Esophagus muscularis mucosa (tissue), 4 donors: Measurements from ENCODE around the gene IRF4. TPM values are rescaled to one million over a fixed set of nuclear protein-coding genes. Genes with fewer than 3 reads are reported as not detected.

ENCODE experiments used
- DNase-seq: peaks from one replicate; pipeline ENCODE4 v3.0.0-alpha.2; 2017; ENCODE audit errors: extremely low spot score
- H3K27ac ChIP-seq, 4 donors: fragments of 200-600 bp; sonication (generic); replicated peaks in 1 of 4; 1 replicate in 3 of 4; 2 replicates in 1 of 4; pipeline ENCODE4 v1.5.1; 2016 to 2019; ENCODE audit warnings: mild to moderate bottlenecking in 1 of 4
- H3K27me3 ChIP-seq, 4 donors: fragments of 200-600 bp; sonication (generic); one replicate each; pipeline versions ENCODE4 v1.5.1 to v1.6.0; 2016 to 2019
- H3K36me3 ChIP-seq, 4 donors: fragments of 200-600 bp; sonication (generic); one replicate each; pipeline ENCODE4 v1.5.1; 2016 to 2019
- H3K4me1 ChIP-seq, 4 donors: fragments of 200-600 bp; sonication (generic); one replicate each; pipeline ENCODE4 v1.5.1; 2016 to 2019
- H3K4me3 ChIP-seq, 4 donors: fragments of 200-600 bp; sonication (generic); 1 replicate in 2 of 4; 2 replicates in 2 of 4; pipeline ENCODE4 v1.5.1; 2016 to 2019; ENCODE audit warnings: mild to moderate bottlenecking in 4 of 4, moderate library complexity in 1 of 4
- H3K9me3 ChIP-seq, 4 donors: fragments of 200-600 bp; sonication (generic); 1 replicate in 3 of 4; 2 replicates in 1 of 4; pipeline ENCODE4 v1.5.1; 2016 to 2019
- EP300 ChIP-seq: sonication (generic); formaldehyde crosslinking; IDR thresholded peaks from one replicate; pipeline ENCODE4 v1.6.1; 2017; ENCODE audit warnings: antibody characterized with exemption
- POLR2A ChIP-seq: fragments of 450-650 bp; IDR thresholded peaks from one replicate; pipeline ENCODE4 v1.6.1; 2017; ENCODE audit warnings: antibody characterized with exemption, moderate library complexity, mild to moderate bottlenecking, low read depth
- POLR2AphosphoS5 ChIP-seq, 2 donors: sonication (generic); formaldehyde crosslinking; IDR thresholded peaks; one replicate each; pipeline ENCODE4 v1.6.1; 2017; ENCODE audit warnings: antibody characterized with exemption in 2 of 2
- WGBS: methylation state at CpG from one replicate; pipeline ENCODE4 v1.1.5; 2018; 5-methylcytosine and 5-hydroxymethylcytosine counted together
- intact Hi-C: fragments of 100-400 bp; cut with DNase I; formaldehyde crosslinking; loops from one replicate; pipeline ENCODE4 v1.15.1; 2023
- total RNA-seq, 4 donors: library from RNA; depleted of rRNA; stranded (reverse); fragments of >200 nt; gene quantifications; one replicate each; pipeline versions ENCODE4 v1.1.0 to v1.2.1, GENCODE V29; 2016
- TF ChIP-seq, protein P1 (sequence below), 3 experiments: fragments of 200-600 bp in 2 of 3; fragments of 450-650 bp in 1 of 3; sonication (generic) in 2 of 3; IDR thresholded peaks; one replicate each; pipeline ENCODE4 v1.5.1; 2017 to 2019; ENCODE audit warnings: antibody characterized with exemption in 3 of 3, mild to moderate bottlenecking in 2 of 3, moderate library complexity in 1 of 3

Gene IRF4
- total RNA-seq, 4 donors from 2014 or later, result 0.29 to 9.5 (median 3.3) TPM

- TF ChIP-seq POLR2A, result no peak
- TF ChIP-seq, protein P1, sequence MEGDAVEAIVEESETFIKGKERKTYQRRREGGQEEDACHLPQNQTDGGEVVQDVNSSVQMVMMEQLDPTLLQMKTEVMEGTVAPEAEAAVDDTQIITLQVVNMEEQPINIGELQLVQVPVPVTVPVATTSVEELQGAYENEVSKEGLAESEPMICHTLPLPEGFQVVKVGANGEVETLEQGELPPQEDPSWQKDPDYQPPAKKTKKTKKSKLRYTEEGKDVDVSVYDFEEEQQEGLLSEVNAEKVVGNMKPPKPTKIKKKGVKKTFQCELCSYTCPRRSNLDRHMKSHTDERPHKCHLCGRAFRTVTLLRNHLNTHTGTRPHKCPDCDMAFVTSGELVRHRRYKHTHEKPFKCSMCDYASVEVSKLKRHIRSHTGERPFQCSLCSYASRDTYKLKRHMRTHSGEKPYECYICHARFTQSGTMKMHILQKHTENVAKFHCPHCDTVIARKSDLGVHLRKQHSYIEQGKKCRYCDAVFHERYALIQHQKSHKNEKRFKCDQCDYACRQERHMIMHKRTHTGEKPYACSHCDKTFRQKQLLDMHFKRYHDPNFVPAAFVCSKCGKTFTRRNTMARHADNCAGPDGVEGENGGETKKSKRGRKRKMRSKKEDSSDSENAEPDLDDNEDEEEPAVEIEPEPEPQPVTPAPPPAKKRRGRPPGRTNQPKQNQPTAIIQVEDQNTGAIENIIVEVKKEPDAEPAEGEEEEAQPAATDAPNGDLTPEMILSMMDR (IDR thresholded peaks at IDR 0.05), result no peak
- no peak for TF ChIP-seq EP300
- no peak for TF ChIP-seq POLR2AphosphoS5 (IDR thresholded peaks at IDR 0.05)
- Histone ChIP-seq H3K4me1 (no peaks in the 10 kb centered on the region), H3K4me3 (no peak overlapping the region), H3K36me3 (no peaks in the 10 kb centered on the region), H3K9me3 (peaks cover 0 to 17% (median 4%) of the 10 kb centered on the region in 4 donors), H3K27me3 (peaks cover 0 to 15% (median 0%) of the 10 kb centered on the region in 4 donors), H3K27ac (no peak overlapping the region)
- 77% methylated on average over 5 of the region's 5 CpGs for WGBS
- no peak for DNase-seq
- intact Hi-C loops, result no loop called here
Measured at GRCh38 chr6:360349-360748, 31.2 kb upstream of the IRF4 start.

- DNase-seq, result no peak
- Histone ChIP-seq H3K27ac (no peak overlapping the region), H3K9me3 (peaks cover 0 to 17% (median 4%) of the 10 kb centered on the region in 4 donors), H3K4me3 (no peak overlapping the region), H3K27me3 (peaks cover 0 to 19% (median 0%) of the 10 kb centered on the region in 4 donors), H3K4me1 (no peaks in the 10 kb centered on the region), H3K36me3 (no peaks in the 10 kb centered on the region)
- intact Hi-C loops, result no loop called here
- 73% methylated on average over 19 of the region's 19 CpGs for WGBS
- no peak for TF ChIP-seq POLR2AphosphoS5 (IDR thresholded peaks at IDR 0.05)
Measured at GRCh38 chr6:360764-361373, 30.7 kb upstream of the IRF4 start.

DNA sequence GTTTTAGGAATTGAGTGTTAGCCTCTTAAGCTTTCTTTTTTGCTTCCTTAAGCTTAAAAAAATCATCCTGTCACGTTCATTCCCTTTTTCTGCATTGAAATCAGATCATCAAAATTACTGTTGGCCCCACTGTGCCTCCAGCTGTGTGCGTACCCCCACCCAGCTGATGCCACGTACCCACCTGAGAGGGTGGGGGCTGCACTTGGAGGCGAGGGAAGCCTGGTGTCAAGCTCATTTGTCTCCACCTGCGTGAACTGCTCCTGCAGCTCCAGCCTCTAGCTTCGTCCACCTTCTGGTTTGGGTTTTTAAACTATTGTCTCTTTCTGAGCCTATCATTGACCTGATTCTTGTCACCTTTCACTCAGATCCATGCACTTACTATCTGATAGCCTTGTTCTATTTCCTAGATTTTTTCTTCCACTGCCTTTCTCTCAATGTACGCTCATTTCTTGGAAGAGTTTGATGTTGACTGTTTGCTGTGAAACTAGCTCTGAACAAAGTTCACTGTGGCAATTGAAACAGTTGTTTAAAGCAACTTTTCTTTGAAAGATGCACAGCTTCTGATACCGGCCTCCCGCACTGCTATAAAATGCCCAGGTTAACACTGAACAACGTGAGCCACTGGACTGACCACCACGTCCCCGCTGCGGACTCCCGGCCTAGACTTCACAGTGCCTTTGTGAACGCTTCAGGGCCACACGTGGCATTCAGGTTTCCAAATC is 30.0 kb upstream of the IRF4 start:
- WGBS, result 83% methylated on average over 16 of the region's 16 CpGs
- no peak for DNase-seq
- TF ChIP-seq, protein P1 (IDR thresholded peaks at IDR 0.05), result no peak
- no peak for TF ChIP-seq POLR2AphosphoS5 (IDR thresholded peaks at IDR 0.05)
- no peak for TF ChIP-seq POLR2A
- TF ChIP-seq EP300, result no peak
- intact Hi-C loops, result no loop called here
- no peak overlapping the region for H3K4me3 ChIP-seq
- no peaks in the 10 kb centered on the region for H3K36me3 ChIP-seq
- no peak overlapping the region for H3K27ac ChIP-seq
- H3K27me3 ChIP-seq, result peaks cover 0 to 26% (median 0%) of the 10 kb centered on the region in 4 donors
- H3K9me3 ChIP-seq, result peaks cover 0 to 17% (median 4%) of the 10 kb centered on the region in 4 donors
- H3K4me1 ChIP-seq, result no peaks in the 10 kb centered on the region

DNA sequence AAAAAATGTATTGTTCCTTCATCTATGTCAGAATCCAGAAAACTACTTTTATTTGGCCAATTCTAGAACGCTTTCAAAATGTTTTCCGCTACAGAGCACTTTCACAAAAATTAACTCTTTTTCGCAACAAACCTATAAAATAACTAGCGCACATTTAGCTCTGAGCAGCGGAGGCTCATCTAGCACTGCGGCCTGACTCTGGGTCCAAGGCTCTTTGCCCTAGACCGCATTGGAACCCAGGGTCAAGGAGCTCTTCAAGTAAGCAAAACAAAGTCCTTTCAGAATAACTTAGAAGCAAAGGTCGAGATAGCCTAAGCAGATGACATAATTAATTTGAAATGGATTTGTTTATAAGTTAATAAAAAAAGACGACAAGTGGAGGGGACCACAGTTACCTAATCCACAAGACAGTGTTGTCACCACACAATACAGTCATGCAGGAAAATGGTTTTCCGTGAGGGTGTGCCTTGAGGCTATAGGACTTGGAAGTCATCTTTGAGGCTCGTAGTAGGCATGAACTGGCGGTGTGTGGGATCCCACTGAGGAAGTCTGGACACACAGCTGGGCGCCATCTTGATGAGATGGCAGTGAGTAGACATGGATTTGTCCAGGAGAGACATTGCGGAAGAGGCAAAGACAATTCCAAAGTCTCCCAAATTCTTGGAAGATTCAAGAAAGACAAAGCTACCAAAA is 29.2 kb upstream of the IRF4 start:
- Histone ChIP-seq H3K4me3 (no peak overlapping the region), H3K36me3 (no peaks in the 10 kb centered on the region), H3K4me1 (no peaks in the 10 kb centered on the region), H3K27ac (no peak overlapping the region), H3K9me3 (peaks cover 0 to 17% (median 4%) of the 10 kb centered on the region in 4 donors), H3K27me3 (peaks cover 0 to 34% (median 0%) of the 10 kb centered on the region in 4 donors)
- intact Hi-C loops, result no loop called here
- 80% methylated on average over 14 of the region's 14 CpGs for WGBS
- DNase-seq, result no peak
- TF ChIP-seq, protein P1 (IDR thresholded peaks at IDR 0.05), result no peak
- no peak for TF ChIP-seq POLR2AphosphoS5 (IDR thresholded peaks at IDR 0.05)
- no peak for TF ChIP-seq EP300
- no peak for TF ChIP-seq POLR2A

DNA sequence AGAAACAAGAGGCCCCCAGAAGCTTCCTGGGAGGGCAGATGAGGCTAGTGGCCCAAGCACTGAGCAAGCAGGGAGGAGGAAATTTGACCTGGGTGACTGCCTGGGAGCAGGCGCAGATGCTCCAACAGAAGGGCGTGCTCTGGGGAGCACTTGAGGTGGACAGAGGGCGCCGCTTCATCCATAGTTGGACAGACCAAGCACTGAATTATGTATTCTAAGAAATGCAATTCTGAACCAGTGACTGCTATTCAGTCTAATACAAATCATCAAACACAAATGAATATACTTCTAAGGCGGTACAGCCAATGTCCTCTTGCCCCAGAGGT is 28.7 kb upstream of the IRF4 start:
- Histone ChIP-seq H3K27me3 (peaks cover 0 to 39% (median under 1%) of the 10 kb centered on the region in 4 donors), H3K4me3 (no peak overlapping the region), H3K36me3 (no peaks in the 10 kb centered on the region), H3K27ac (no peak overlapping the region), H3K9me3 (peaks cover 0 to 17% (median 4%) of the 10 kb centered on the region in 4 donors), H3K4me1 (no peaks in the 10 kb centered on the region)
- intact Hi-C loops, result no loop called here
- DNase-seq, result no peak
- 72% methylated on average over 5 of the region's 5 CpGs for WGBS
- TF ChIP-seq POLR2AphosphoS5 (IDR thresholded peaks at IDR 0.05) (no peak), EP300 (no peak), POLR2A (no peak)
- TF ChIP-seq, protein P1 (IDR thresholded peaks at IDR 0.05), result no peak
